Activated gamma-delta T cell (primary cell): ENCODE measurements around the gene CCDC178.

ENCODE experiments used
- DNase-seq: peaks from one replicate; lab custom pipeline; 2025; lab: John Stamatoyannopoulos, UW

Gene CCDC178

DNA sequence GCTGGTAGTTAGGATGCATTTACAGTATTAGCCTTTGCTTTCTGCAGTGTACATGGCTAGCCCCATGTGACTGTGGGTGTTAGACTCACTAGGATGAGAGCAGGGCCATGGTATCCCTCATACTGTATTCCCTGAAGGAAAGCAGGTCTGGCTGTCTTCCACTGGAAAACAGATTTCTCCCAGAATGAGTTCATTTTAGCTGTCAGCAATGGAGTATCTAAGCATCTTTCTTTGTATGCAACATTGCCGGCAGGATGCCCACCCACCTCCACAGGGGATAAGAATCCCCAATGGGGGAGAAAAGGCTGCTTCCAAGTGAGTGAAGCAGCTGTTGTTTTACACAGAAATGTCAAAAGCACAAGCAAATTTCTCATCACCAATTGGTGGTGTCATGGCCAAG, 525.0 kb downstream of the CCDC178 start:
- DNase-seq: no peak

DNA sequence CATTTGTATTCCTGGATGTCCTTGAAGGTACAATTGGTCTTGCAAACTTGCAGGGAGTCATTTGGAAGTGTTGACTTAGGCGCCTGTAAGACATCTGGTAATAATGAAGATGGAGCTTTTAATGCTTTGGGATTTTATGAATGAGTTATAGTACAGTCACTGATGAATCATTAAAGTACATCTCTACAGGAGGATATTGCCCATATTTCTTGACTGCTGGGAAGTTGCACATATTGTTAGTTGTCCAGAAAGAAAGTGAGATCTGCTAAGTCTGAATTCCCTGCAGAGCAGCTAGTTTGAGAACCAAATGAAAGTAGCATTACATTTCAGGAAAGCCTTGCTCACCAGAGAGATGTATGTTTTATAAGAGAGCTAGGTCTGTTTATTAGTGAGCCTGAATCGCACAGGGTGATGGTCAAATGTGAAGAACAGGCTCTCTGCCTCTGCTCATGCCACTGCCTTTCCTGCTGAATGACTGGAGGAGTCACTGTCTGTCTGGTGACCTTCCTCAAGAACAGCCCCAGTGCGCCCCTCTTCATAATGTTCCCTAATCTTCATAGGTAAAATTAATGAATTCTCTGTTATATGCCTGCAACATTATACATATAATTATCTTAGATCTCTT, 528.7 kb downstream of the CCDC178 start:
- no peak for DNase-seq

DNA sequence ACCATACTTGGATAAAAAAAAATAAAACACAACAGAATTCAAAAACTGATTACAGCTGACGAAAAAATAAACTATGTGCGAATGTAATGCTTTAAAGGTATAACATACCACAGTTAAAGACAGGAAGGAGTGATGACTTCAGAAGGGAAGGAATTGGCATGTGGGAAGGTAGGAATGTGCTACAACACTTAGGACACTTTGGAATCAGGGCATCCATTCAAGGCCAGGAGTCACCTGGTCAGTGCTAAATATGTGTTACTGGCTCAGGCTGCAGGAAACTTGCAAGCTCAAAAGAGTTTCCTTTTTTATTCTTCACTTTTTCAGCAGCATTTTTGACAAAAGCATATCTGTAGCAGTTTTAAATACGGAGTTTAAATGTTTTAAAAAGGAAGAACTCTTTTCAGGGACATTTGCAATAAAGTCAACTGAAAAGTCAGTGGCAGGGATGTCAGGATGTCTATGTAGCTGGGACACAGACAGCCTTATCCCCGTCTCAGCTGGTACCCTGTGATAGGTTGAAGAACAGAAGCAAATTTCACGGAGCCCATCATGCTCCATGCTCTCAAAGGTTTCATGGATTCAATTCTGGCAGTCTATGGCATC, 529.7 kb downstream of the CCDC178 start:
- DNase-seq: no peak

DNA sequence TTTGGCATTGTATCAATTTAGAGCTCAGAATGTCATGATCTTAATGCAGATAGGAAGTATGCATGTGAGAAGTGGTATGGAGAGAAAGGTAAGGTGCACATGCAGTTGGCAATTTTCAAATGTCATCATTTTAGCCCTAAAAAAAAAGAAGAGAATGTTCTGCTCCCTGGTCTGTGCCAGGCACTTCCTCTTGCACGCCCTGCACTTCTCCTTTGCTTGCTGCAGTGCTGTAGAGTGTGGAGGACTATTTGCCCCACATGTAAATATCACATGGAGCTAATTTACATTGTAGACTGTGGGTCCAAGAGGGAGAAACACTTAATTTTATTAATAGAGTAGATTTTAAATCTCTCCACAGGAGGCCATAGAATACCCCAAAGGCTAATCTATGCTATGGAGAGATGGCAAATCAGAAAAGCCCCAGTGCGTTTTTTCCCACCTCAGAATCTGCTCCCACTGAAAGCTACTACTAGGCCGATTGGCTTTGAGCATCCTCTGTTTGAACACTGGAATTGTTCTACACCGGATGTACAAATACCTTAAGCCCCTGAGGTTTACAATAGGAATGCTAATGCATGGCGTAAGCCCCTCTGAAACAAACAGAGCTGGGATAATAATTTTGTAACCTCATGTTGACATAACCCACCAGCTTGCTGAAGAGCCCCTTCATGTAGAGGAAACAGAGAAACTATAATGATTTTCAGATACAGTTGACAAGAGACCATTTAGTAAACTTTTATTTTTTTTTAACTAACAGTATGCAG, 530.5 kb downstream of the CCDC178 start:
- DNase-seq: no peak

DNA sequence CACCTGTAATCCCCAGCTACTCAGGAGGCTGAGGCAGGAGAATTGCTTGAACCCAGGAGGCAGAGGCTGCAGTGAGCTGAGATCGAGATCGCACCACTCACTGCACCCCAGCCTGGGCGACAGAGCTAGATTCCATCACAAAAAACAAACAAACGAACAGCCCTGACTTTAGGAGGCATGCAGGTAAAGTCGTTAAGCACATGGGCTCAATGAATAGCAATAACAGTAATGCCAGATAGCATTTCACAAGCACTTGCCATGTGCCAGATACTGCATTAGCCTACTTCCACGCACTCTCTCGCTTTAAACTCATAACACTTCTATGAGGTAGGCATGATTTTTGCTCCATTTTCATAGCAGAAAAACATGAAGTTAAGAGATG, 532.1 kb downstream of the CCDC178 start:
- DNase-seq: no peak

DNA sequence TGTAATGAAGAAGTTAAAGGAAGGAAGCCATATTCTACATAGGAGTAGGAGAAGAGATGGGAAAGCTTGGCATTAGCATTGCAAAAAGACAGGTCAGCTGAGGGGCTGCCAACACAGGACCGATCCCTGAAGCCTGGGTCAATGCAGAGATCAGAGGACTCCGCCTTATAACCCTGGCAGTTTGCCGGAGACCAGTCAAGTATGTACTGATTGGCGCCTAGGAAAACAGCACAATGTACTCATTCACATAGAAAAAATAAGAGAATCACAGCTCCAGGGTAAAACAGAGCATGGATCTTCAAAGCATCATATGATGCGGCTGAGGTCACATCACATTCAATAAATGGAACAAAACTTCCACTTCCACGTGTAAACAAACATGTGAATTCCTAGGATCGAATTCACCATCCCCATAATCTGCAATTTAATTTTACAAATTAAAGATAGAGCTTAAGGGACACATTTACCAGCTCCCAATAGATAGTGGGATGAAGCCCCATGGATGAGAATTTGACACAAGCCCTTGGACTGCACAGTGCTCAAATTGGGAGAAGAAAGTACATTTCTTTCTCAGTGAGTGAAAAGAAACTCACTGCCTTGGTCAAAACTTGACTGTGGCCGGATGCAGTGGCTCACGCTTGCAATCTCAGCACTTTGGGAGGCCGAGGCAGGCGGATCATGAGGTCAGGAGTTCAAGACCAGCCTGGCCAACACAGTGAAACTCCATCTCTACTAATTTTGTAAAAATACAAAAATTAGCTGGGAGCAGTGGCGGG, 532.7 kb downstream of the CCDC178 start:
- no peak for DNase-seq

DNA sequence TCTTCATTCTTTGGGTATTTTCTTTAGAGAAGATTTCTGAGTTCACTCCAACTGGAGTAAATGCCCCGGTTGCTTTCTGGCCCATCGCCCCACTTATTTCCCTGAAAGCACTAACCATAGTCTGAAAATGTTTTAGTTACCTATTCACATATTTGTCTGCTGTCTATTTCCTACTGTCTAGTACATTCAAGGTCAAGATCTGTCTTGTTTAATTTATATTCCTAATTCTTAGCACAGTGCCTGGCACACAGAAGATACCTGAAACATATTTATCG, 533.3 kb downstream of the CCDC178 start:
- no peak for DNase-seq

DNA sequence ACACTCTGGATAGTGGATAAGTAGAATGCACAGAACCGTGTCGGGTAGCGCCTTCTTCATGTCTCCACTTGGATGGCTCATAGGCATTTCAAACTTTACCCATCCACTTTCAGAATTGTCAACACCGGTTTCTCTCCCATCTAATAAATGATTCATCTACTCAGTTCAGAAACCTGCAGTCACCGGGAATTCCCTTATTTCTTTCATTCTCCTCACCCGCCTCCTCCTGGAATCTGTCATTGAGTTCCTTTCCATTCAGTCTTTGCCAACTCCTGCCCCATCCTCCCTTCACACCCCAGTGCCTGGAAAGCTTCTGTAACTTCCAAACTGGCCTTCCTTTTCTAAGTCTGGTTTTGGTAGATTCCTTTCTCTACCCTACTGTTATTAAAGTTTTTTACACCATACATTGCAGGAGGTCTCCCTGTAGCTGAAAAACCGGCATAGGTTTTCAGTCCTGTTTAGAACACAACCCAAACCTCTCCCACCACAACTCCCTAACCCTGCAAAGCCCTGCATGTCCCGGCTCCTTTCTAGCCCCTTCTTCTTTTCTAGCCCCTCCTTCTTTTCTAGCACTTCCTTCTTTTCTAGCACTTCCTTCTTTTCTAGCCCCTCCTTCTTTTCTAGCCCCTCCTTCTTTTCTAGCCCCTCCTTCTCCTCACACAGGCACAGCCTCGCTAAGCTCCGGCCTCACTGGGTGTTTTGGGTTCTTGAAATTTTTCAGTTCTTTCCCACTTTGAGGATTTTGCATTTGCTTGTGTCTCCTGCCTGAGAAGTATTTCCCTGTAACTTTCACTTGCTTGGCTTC, 533.8 kb downstream of the CCDC178 start:
- DNase-seq: no peak

DNA sequence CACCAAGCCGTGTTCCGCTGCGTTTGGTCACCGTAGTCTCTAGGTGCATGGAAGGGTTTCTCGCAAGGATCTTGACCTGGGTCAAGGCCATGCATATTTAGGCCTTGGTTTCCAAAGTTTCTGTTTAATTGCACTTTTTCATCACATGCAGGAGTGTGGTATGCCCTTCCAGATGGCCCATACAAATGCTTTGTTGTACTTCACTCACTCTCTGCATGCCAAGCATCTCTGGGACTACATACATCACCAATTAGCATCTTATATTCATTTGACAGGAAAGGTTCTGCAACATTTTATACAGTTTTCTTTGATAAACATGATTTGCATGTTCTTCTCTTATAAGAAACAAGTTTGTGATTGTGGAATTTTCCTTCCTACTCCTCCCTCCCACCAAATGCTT, 534.9 kb downstream of the CCDC178 start:
- no peak for DNase-seq

DNA sequence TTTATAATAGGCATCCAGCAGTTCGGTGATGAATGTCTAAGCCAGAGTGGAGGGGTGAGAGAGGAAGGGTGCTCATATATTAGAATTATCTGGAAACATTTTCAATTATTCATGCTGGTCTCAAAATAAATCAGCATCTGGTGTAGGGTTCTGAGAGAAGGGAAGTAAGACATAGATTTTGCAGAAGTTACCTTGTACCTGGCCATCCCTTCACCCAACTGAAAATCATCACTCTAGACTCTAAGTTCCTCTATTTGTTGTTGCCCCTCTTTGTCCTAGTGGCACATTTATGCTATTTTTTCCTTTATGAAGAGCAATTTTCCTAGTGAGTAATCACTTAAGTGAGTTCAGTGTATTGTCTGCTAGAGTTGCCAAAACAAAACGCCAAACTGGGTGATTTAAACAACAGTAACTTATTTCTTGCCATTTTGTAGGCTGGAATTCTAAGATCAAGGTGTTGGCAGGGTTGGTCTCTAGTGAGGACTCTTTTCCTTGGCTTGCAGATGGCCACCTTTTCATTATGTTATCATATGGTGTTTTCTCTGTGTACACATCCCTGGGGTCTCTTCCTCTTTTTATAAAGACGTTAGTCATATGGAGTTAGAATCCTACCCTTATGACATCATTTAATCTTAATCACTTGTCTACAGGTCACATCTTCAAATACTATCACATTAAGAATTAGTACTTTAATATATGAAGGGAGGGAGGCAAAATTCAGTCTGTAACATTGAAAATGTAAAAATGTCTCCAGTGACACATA, 537.8 kb downstream of the CCDC178 start:
- DNase-seq: no peak

DNA sequence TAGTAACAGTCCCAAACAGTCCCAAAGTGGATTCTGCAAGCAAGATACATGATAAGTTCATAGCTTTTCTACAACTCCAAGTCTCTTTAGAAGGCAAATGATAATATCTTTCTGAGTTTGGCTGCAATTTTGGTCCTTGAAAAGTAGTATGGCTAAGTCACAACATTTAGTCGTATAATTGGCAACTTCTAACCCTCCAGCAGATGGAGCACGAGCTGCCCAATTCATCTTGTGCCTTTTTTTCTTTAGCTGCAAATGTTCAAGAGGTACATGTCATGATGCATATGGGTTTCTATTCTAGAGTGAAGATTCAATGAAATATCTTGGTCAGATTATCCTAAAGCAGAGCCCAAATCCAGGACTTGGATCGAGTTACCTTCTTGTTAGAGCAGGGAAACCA, 540.7 kb downstream of the CCDC178 start:
- no peak for DNase-seq

DNA sequence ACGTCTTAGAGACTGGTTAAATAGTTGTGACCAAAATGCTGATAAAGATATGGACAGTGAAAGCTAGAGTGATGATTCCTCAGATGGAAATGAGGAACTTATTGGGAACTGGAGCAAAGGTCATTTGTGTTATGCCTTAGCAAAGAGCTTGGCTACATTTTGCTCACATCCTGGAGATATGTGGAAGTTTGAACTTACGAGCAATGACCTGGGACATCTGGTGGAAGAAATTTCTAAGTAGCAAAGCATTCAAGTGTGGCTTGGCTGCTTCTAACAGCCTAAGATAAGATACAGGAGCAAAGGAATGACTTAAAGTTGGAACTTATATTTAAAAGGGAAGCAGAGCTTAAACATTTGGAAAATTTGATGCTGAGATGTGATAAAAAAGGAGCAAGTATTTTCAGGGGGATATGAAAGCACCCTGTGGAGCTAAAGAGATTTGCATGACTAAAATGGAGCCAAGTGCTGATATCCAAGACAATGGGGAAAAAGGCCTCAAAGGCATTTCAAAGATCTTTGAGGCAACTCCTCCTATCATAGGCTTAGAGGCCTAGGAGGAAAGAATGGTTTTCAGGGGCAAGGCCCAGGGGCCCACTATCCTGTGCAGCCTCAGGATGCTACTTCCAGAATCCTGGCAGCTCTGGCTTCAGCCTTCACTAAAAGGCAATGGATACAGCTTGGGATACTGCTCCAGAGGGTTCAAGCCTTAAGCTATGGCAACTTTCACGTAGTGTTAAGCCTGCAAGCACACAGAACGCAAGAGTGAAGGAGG, 543.6 kb downstream of the CCDC178 start:
- no peak for DNase-seq

DNA sequence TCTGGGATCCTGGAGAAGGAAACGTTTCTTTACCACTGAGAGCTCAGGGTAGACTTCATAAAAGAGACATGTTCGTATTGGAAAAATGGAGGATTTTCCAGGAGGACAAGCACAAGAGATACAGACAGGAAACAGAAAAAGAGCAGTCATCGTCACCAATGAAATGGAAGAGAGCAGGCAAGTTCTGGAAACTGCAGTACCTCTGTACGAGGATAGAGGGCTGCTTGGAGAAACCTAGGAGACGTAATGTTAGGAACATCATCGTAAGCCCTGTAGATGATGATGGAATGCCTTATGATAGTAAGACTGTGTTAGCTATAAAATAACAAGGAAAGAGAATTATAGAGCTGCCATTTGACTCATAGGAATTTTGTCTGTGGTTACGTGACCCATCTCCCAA, 546.6 kb downstream of the CCDC178 start:
- no peak for DNase-seq

DNA sequence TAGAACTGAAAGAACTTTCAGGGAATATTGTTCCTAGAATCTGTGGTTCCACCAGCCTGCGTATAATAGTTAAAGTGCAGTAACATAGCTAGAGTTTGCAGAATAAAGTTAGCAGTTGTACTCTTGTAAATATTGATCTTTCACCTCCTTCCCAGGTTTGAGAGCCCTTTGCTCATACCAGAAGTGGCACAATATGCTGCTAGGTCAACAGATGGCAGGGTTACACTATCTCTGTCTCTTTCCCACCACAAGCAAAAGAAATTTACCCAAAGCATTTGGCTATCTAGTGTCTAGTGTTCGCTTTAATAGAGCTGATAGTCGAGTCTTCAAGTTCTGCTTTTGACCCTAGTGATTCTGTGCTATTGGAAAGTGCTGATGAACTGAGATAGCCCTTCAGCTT, 548.7 kb downstream of the CCDC178 start:
- DNase-seq: no peak

DNA sequence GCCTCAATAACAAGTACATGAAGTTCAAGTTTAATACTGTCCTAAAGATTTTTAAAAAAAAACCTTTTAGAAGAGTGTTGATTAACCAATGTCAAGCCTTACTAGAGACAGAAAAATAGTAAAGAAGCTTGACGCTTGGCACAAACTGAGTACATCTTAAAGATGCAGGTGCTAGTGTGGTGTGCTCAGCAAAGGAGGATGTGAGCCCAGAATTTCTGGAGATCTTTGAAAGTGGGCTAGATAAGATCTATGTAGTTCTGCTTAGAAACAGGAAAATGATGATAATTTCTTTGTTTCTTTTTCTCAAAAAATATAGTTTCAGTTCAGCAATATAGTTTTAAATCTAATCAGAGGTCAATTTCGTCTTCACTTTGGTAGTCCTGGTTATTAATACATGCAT, 549.4 kb downstream of the CCDC178 start:
- DNase-seq: no peak

DNA sequence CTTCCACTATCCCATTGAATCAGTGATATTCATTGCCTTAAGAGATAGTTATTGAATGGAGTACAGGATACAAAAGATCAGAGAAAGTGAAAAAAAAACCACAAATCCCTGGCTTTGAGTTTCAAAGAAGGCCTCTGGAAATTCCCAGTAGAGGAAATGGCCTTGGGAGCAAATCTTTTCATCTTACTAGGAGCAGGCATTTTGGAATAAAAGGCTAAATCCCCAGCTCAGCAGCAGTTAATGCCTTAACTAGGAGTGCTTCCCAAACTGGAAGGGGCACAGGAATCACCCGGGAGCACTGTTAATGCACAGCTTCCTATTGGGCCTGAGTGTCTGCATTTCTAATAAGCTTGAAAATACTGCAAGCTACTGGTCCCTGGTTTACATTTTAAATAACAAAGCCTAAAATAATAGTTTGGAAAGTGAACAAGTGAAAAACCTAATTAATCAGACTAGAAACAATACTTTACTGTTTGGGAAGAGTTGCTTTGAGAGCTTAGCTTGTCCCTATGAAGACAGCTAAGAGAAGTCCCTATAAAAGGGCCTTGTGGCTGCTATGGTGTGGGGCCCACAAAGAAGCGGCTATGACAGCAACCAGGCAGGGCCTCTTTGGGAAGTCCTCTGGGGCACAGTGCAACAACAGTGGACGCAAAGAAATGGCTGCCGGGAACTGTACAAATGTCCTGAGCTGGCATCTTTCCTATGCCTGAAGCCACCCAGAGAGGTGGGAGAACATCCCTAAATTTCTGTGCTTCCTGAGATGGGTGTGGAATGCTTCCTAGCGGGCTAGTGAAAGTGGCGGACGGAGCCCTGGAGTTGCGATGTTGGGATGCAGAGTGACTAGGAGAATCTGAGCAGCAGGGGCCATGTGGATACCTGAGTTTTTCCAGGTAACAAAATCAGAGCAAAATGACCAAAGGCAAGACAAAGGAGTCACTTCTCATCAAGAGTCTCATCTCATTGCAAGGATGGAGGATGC, 550.6 kb downstream of the CCDC178 start:
- no peak for DNase-seq

DNA sequence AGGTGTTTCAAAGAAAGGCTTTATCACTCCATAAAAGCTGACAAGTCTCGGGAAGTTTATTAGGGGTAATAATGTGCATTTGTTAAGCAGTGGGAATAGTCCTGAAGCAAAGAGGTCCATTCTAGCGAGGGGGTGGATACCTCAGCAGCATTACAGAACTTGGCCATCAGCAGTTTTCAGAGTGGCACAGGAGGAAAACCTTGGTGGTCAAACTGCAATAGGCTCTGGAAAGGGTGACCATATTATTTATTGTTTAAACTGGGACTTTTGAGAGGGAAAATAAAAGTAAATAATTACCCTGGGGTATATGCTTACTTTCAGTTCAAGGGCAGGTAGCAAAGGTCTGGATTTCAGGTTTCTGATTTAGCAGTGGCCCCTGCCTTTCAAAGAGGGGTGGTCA, 552.2 kb downstream of the CCDC178 start:
- DNase-seq: no peak
